GM18519 (cell line): ENCODE measurements around the gene DNAJB6.

Experiments
- ATAC-seq: cut with Tn5 transposase; IDR thresholded peaks from one replicate; pipeline ENCODE4 v1.9.1; 2021; ENCODE audit warnings: mild to moderate bottlenecking, moderate library complexity; ENCODE audit not compliant: unreplicated experiment, low FRiP score

The DNAJB6 gene

DNA sequence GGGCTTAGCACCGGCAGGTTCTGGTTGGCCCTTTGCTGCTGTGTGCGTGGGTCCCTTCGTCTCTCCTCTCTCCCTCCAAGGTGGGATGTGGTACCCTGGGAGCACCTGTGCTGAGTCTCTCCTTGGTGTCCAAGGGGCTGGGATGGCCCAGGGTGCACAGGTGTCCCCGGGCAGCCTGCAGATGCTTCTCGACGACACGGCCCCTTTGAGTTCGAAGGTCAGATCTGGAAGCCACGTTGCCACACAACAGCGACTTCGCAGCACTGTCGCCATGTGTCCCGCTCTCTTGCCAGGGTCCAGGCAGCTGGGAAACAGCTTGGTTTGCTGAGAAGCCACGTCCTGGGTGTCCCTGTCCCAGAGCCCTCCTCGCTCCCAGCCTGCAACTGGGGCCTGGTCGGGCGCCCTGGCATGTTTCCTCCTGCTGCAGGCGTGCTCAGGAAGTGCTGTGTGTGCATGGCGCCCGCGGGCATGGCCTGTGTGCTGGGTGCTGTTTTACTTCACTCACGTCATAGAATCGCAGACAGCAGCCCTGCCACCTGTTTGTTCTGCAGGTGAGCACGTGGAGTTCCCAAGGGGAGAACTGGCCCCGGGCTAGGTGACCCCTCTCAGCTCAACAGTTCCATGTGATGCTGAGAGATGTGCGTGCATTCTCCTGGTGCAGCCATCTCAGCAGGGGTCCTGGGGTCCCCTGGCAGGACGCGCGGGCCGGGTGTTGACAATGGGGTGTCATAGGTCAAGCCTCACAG, 70.9 kb downstream of the DNAJB6 start:
- ATAC-seq = no peak

DNA sequence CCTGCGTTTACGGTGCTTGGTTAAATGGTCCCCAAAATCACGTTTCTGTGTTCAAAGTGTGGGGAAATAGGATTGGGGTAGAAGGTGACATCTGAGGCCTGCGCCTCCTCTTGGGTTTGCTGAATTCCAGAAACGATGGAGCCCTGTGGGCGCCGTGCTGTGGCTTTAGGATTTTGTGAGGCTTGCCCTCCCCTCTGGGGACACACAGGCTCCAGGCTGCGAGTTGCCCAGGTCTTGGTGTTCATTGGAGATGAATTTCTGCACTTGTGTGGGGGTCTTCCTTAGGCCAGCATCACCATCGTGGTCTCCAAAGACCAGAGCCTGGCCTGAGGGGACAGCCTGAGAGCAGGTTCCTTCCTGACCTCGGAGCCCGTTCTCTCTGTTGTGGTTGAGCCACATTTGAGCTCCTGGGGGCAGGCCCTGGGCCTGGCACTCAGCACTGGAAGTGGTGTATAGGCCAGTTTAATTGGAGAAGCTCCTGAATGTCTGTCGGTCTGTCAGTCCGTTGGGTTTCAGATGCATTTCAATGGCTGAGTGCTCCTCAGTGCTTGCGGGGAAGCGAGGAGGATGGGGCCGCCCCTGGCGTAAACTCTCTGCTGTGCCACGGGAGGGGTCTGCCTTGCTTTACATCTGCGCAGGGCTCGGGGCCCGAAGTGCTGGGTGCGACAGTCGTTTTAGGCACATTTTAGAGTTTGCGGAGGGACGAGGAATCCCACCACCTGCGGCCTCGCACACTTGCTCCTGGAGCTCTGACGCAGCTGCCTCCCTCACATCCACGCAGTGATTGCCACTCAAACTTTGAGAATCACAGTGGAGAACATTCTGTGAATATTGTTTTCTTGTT, 71.7 kb downstream of the DNAJB6 start:
- ATAC-seq = no peak

DNA sequence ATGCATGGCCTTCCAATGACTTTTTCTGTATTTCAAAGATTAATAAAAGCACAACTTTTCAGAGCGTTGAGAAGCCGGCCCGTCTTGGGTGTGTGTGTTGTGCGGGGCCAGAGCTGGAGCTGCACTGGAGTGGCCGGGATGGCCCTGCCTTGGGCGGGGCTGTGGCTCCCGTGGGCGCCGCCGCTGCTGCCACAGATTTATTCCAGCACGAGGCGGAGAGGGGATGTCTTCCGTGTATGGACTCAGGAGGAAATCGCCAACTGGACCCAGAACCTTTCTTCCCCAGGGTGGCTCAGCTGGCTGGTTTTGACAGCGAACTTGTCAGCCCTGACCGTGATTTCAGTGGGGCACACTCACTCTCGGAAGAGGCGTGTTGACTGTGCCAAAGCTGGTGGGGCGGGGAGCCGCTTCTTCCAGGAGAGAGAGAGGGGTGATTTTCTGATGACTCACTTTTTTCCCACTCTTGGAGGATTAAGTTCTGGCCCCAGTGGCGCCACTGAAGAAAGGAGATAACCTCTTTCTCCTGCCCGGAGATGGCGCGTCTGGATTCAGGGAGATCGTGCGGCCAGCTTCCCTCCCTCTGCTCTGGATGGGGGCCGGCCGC, 72.4 kb downstream of the DNAJB6 start:
- no peak for ATAC-seq

DNA sequence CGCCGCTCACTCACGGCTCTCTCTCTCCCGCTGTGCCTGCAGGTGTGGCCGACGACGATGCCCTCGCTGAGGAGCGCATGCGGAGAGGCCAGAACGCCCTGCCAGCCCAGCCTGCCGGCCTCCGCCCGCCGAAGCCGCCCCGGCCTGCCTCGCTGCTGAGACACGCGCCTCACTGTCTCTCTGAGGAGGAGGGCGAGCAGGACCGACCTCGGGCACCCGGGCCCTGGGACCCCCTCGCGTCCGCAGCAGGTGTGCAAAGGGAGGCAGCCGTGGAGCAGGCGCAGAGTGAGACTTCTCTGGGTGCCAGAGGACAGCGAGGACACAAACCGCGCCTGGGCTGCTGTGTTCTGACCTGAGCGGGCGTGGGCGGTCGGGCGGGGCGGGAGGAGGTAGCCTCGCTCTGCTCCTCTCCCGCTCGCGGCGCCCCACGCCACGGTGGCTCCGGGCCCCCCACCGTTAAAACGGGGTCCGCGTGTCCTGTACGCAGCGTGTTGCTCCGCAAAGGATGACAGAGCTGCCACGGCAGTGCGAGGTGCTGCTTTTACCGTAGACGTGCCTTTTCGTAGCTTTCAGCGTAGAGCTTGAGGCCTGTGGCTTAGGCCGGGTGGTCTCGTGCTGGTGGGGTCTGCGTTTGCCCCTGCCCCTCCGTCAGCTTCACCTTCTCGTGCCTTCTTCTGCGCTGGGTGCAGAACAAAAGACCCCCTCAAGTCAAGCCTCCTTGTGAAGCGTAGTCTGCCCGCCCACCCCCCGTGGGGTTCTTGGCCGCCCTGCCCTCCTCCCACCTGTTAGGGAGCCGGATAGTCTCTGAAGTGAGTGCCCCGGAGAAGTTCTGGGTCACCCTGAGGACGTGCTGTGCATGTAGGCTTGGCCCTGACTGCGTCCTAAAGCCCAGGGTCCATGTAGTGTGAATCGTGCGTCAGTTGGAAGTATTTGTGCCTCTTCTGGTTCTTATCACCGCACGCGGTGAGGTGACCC, 73.2 kb downstream of the DNAJB6 start:
- ATAC-seq = no peak

DNA sequence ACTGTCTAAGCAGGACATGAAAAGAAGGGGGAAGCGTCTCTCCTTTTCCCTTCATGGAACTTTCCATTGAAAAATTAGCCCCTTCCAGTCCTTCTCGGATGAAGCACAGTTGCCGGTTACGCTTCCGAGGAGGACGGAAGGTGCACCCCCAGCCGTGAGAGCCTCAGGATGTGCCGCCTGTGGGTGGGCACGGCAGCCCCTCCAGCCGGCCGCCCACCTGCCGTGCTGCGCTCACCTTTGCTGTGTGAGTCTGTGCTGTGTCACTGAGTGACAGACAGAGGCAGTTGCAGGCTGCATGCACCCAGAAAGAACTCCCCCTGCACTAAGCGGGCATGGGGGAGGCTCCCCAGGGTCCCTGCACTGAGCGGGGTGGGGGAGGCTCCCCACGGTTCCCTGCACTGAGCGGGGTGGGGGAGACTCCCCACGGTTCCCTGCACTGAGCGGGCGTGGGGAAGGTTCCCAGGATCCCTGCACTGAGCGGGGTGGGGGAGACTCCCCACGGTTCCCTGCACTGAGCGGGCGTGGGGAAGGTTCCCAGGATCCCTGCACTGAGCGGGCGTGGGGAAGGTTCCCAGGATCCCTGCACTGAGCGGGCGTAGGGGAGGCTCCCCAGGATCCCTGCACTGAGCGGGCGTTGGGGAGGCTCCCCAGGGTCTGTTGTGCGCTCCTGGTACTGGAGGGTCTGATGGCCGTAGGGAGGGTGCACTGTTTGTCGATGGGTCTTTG, 74.2 kb downstream of the DNAJB6 start:
- no peak for ATAC-seq

DNA sequence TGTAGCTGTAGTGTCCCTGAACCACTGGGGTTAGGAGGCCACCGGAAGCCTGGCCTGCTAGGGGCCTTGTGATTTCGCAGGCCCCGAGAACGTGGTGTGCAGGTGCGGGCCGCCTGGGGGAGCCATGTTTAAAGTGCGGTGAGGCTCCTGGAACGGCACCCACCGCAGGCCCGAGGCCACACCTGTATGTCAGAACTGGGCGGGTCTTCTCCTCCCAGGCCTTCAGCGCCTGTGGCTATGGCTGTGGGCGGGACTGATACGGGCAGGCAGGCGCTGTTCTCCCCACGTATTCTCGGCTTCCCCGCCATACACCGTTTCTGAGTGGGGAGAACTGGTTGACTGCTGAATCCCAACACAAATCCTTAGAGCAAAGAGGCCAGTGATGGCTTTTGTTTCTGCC, 74.8 kb downstream of the DNAJB6 start:
- no peak for ATAC-seq

DNA sequence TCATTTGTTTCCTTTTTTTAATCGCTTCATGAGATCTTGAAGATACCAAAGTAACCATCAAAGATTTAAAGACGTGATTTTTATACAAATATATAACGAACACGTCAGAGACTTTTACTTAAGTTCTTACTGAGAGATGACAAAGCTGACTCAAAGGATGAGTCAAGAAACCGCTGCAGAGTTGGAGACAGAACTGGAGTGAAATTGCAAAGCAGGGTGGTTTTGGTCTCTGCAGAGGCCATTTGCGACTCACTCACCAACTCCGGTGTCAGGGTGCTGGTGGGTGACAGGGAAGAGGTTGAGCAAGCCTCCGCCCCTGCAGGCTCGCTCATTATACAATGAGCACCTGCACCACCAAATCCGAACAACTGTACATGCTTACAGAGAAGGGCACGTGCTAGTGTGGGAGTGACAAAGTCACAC, 75.2 kb downstream of the DNAJB6 start:
- no peak for ATAC-seq

DNA sequence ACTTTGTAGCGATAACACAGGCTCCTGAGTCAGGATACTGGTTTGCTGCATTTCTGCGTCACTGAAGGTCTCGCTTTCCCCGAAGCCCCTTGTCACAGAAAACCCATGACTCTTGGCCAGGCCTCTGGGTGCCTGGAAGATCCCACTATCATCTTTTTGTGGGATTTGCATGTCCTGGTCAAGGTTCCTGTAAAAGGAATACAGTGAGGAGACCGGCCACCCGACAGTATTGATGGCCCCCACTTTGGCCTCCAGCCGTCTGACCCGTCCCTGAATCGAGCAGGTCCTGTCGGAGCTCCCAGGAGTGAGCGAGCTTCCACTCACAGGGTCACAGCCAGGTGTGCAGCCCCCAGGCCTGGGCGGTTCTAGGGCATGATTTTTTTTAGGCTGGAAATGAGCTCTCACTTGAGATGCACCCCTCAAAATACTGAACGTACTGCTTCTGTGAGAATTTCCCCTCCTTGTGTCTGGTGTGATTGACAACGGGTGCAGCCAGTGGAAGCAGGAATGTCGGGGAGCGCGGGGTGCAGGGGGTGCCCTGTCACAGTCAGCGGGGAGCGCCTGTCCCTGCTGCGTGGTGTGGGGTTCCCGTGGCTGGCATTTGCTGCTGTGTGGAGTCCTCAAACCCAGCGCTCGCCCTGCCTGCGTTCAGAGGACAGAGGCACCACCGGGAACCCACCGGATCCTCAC, 75.8 kb downstream of the DNAJB6 start:
- no peak for ATAC-seq

DNA sequence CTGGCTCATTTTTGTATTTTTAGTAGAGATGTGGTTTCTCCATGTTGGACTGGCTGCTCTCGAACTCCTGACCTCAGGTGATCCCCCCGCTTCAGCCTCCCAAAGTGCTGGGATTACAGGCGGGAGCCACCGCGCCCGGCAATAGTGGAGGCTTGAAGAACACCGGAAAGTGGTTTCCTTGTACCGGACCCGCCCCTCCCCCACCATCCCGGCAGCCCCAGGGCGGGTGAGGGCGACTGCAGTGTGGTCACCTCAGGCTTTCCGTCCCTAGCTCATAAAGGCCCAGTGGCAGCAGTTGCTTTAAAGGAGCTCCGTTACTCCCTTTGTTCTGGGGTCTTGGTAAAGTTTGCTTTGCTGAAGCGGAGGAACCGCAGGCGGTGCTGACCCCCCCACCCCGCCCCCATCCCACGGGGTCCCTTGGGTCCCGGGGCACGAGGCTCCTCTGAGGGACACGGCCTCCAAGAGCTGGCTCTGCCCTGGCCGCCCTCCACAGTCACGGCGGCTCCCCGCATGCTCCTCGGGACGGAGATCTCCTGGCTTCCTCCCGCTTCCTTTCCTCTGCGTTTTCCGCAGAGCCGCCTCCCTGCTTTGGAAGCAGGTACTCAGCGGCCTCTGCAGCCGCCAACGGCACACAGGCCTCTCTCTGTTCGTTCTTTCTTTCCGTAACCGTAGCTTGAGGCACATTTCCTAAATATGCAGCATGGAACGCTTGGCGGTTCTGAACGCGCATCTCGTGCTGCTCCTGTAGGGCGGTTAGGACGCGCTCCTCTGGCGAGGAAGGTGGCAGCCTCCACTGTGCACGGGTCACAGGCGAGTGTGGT, 77.3 kb downstream of the DNAJB6 start:
- ATAC-seq = no peak

DNA sequence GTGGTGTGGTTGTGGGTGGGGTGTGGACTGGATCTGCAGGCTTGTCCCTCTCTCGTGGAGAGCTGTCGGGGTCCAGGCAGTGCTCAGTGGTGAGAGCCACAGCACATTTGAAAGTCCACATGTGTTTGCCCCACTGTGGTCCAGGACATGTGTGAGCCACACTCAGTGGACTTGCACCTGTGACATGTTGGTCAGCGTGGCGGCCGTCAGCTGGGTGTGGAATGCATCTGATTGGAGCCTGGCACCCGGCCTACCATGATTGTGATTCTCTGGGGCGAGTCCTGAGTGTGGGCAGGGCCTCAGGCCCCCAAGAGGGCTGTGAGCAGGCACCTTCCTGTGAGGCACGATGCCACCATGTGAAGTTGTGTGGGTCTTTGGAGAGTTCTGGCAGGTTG, 77.9 kb downstream of the DNAJB6 start:
- no peak for ATAC-seq

DNA sequence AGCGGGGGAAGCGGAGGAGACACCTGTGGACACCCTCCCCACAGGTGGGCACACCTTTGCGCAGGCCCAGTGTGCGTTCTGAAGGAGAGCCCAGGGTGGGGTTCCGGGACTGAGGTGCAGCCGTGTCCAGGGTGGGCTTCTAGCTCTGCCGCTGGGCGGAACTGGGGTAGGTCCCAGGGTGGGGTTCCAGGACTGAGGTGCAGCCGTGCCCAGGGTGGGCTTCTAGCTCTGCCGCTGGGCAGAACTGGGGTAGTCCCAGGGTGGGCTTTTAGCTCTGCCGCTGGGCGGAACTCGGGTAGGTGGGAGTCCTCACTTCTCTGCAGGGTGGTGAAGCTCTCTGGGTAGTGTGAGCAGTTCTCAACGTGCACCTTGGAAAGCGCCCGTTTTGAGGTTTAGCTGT, 78.7 kb downstream of the DNAJB6 start:
- no peak for ATAC-seq

DNA sequence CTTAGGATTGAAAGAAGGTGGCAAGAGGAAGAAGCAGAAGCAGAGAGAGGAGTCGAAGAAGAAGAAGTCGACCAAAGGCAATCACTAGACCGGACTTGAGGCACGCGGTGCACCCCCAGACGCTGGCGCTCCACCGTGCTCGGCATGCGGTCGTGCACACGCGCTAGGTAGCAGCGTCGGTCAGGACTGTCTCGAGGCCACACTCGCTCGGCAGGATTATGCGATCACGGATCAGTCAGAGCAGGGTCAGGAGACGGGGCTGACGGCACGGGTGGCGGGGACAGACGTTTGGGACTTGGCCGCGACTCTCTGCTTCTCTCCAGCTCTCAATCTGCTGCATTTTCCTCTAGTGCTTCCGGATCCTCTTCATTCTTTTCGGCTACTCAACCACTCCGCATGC, 79.2 kb downstream of the DNAJB6 start:
- no peak for ATAC-seq

DNA sequence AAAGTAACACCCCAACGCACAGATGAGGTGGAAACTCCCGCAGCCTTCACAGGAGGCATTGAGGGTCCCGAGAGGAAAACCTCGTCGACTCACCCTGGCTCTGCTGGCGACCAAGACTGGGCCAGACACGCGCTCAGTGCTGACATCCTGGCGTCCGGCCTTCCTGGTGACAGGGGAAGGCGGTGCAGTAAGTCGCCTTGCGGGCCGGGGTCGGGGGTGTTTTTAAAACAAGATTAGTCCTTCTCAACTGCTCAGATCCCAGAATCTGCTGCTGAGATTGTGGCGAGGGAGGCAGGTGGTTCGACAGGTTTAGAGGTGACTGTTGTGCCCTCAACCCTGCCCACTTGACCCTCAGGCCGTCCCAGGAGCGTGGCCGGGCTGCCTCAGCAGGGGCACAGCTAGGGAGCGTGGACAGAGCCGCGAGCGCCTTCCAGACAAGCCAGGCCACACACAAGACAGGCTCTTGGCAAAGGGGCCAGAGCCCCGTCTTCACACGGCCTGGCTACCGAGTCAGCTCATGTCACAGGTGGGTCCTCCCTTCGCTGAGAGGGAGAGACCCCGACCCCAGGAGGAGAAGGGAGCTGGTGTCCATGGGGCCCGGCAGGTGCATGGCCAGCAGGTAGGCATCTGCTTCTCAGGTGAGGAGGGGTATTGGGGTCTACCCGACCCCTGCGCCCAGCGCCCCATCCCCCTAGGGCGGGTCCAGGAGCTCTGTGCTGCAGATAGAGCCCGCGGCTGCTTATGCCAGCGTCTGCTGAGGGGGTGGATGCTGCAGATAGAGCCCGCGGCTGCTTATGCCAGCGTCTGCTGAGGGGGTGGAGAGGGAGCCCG, 81.6 kb downstream of the DNAJB6 start:
- no peak for ATAC-seq

DNA sequence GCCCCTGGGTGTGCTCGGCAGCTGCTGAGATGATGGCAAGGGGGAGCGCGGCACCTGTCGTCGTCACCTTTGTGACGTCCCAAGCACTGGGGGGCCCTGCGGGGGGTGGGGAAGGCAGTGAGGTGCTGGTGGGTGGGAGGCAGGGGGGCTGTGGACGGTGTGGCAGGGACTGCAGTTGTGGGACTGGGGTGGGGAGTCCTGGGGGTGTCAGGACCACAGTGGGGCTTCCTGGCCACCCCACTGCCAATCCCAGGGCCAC, 82.2 kb downstream of the DNAJB6 start:
- no peak for ATAC-seq

DNA sequence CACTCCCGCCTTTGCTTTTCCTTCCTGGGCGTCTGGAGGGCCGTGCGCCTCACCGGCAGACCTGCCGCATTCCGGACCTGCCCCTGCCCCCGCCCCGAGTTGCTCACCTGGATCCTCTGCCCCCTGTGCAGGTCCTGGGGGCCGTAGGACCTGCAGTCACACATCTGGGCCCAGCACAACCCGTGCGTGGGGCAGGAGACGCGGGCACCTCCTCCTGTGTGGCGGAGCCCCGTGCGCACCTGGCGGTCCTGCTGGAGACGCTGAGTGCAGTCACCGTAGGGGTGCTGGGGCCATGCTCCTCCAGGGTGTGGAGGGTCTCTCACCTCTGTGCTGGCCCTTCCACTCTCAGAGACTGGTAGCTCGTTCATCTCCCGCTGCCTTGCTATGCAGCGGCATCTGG, 85.5 kb downstream of the DNAJB6 start:
- ATAC-seq = no peak

DNA sequence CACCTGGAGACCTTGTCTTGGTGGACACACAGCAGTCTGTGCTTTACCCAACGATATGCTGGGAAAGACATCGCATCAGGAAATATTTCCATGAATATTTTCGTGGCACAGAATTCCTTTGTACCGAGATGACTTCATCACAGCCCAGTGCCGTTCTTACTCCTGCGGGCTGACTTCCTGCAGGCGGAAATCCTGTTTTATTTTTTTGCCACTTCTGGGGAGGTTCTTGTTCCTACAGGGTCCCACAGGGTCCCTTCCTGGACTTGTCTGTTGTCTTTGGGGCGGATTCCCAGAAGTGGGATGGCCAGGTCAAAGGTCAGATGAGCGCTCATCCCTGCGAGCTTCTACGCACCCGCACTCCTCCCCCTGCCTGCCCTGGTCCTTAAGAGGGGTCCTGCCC, 86.5 kb downstream of the DNAJB6 start:
- no peak for ATAC-seq

DNA sequence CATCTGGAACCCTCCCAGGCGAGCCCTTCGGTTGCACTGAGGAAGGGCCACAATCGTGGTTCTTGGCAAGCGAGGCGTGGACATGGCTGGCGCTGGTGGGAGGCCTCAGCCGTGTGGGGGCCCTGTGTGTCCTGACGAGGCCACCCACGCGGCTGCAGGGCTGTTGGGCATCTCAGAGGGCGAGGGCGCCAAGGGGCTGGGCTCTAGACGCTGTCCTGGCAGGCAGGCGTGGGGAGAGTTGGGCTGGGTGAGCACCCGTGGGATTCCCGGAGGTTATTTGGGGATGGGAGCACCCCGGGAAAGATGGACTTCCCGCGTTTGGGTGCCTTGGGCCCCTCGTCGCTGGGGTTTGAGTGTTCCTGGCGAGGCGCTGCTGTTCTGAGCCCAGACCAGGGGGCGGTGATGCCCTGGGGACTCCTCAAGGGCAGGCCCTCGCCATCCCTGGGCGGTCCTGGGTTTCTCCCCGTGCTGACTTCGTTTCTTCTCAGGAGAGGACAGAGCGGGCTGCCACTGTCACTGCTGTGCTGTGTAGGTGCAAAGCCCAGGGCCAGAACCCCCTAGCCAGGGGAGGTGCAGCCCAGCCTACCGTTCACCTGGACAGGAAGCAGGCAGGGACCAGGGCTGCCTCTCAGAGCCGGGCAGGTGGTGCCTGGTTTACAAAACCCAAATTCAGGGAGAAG, 87.2 kb downstream of the DNAJB6 start:
- no peak for ATAC-seq
